NCI-H345 treated with DMSO at 0.1 percent for 48 hours (cell line): ENCODE measurements around the gene ACTG2.
A peak's percentile ranks its signal among the peaks of the same experiment; 100 is the strongest.

Experiments used
- DNase-seq: peaks from one replicate; lab custom pipeline; 2025; ENCODE audit not compliant: unreplicated experiment; lab: John Stamatoyannopoulos, UW

ACTG2 gene

DNA sequence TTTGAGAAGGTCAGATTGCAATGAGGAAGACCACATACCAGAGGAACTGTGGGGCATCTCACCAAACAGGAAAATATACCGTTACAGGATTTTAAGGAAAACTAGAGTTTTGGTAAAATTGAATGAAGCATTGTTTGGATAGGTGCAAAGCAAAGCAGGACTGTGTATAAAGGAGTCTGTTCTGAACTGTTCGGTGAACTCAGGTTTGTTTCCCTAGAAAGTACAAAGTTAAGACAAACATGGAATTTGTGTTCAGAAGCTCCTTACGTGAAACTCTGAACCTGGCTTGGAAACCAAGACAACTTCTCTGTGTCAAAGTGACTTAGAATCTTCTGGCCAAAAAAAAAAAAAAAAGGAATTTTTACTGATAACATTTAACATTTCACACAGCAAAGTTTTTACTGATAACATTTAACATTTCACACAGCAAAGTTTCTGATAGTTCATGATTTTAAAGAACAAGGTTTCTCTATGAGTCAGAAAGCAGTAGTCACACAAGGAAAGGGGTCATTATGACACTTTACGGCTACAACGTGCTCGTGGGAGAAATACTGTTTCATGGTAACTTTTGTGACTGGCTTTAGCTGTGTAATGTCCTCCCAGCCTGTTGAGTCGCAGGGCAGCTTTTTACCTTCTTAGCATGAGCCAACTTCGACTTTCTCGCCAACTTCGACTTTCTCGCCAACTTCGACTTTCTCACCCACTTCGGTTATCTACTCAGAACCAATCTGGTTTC lies 70.7 kb downstream of the ACTG2 start:
- DNase-seq: no peak

DNA sequence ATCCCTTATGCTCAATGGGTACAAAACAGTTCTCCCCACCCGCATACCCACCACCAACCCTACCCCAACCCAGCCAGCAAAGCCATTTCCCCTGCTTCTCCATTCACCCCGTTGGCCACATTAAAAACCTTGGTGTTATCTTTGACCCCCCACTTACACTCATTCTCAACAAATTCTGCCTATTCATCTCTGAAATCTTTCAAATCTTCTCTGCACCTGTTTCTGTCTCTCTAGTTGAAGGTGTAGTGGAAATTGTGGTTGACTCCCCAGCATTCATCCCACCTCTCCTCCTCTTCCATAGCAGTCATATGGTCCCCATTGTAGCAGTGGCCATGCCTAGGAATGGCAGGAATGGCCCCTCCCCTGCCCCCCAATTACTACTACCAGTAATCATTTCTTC lies 71.4 kb downstream of the ACTG2 start:
- DNase-seq: no peak

DNA sequence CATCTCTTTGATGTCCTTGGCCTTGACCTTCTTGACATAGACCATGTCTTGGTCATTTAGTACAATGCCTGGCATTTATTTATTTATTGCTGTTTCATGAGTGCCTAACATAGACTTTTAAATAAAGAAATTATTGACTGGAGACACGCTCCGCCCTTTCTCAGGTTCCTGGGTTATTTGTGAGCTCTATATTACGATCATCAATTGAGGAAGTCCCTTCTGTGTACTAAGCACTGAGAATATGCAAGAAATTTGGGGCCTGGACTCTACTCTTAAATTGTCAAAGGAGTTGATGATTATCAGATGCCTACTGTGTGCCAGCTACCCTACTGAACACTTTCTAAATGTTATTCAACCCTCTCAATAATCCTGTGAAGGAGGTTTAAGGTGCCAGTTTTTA lies 72.2 kb downstream of the ACTG2 start:
- DNase-seq: no peak

- DNase-seq: peak; percentile 32
Observed at GRCh38 chr2:73968357-73968937, 75.6 kb downstream of the ACTG2 start.

DNA sequence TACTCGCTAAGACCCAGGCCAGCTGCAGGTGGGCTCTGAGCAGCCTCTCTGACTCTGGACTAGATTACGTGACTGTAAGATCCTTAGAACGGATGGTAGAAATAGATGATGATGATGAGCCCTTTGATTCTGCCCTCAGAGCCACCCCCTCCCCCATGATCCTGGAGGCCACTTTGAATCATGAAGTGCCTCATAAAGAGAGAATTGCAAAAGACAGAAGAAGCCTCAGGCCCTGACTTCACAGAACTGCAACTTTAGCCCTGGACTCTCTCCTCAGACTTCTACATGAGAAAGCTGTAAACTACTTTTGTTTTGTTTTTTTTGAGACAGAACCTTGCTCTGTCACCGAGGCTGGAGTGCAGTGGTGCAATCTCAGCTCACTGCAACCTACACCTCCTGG lies 76.5 kb downstream of the ACTG2 start:
- no peak for DNase-seq
